GM13977 (cell line): ENCODE data around the gene POU2F3.

Experiments
- DNase-seq: peaks from one replicate; pipeline ENCODE4 v3.0.0; 2012; ENCODE audit warnings: low spot score
- CTCF ChIP-seq: IDR thresholded peaks from 2 replicates; pipeline ENCODE4 v1.5.1; 2012; ENCODE audit warnings: mild to moderate bottlenecking, control low read depth; ENCODE audit not compliant: insufficient read depth; ENCODE audit errors: extremely low read depth, missing control alignments
- in situ Hi-C: fragments of 300-500 bp; cut with MboI; formaldehyde crosslinking; loops from one replicate; pipeline ENCODE4 v1.12.0; 2022; ENCODE audit warnings: low sequenced_read_pairs, low pct_unique_long_range_greater_than_20kb, mixed read lengths, inconsistent platforms; ENCODE audit not compliant: unreplicated experiment

POU2F3 gene

GRCh38 chr11:120219232-120219937, 20.6 kb upstream of the POU2F3 start:
- no peak for TF ChIP-seq CTCF

GRCh38 chr11:120219938-120220746, 19.8 kb upstream of the POU2F3 start:
- no peak for TF ChIP-seq CTCF
- in situ Hi-C loops: loop anchor here (10.0 kb wide), 1 partner anchor 45 kb away; no protein-coding TSS in a partner anchor

More at GRCh38 chr11:120219232-120219937, 20.6 kb upstream of the POU2F3 start:
- in situ Hi-C loops: no loop called here
- no peak for DNase-seq

GRCh38 chr11:120220747-120221037, 19.2 kb upstream of the POU2F3 start:
- in situ Hi-C loops: loop anchor here (10.0 kb wide), 1 partner anchor 46 kb away; no protein-coding TSS in a partner anchor
- DNase-seq: no peak
- TF ChIP-seq CTCF: no peak

More at GRCh38 chr11:120219938-120220746, 19.8 kb upstream of the POU2F3 start:
- DNase-seq: no peak

- in situ Hi-C loops: loop anchor here (10.0 kb wide), 1 partner anchor 46 kb away; no protein-coding TSS in a partner anchor
- no peak for TF ChIP-seq CTCF
- no peak for DNase-seq
Measured at GRCh38 chr11:120221115-120221752, 18.7 kb upstream of the POU2F3 start.

GRCh38 chr11:120222916-120223315, 17.0 kb upstream of the POU2F3 start:
- no peak for TF ChIP-seq CTCF
- no peak for DNase-seq
- in situ Hi-C loops: loop anchor here (10.0 kb wide), 1 partner anchor 48 kb away; no protein-coding TSS in a partner anchor

- TF ChIP-seq CTCF: no peak
- in situ Hi-C loops: loop anchor here (10.0 kb wide), 1 partner anchor 49 kb away; no protein-coding TSS in a partner anchor
- DNase-seq: no peak
Measured at GRCh38 chr11:120223793-120224192, 16.1 kb upstream of the POU2F3 start.
